Panc1 (cell line): ENCODE data around the gene TBC1D9B. TPM values are rescaled to one million over a fixed set of nuclear protein-coding genes. Genes with fewer than 3 reads are reported as not detected.

Experiments used
- ATAC-seq: fragments of 200-7000 bp; cut with Tn5 transposase; 2 replicates; pipeline ENCODE4 v1.9.1; 2020; ENCODE audit warnings: mild to moderate bottlenecking, moderate library complexity
- BruUV-seq: library from RNA; stranded (reverse); fragments of 400-500 nt; replicated peaks from 2 replicates; lab custom pipeline; 2021; lab: Mats Ljungman, UMichigan
- CTCF ChIA-PET: fragments of 300-600 bp; sonication (Branson Sonifier 250); formaldehyde crosslinking; loops from one replicate; lab custom pipeline; 2022; ENCODE audit warnings: antibody characterized with exemption; lab: Charles Lee
- POLR2A ChIA-PET: fragments of 300-600 bp; sonication (Branson Sonifier 250); formaldehyde crosslinking; loops from one replicate; lab custom pipeline; 2022; ENCODE audit warnings: antibody characterized with exemption; lab: Charles Lee
- DNase-seq: peaks from one replicate; pipeline ENCODE4 v3.0.0-alpha.2; 2010; ENCODE audit warnings: low read depth, low spot score
- H3K27ac ChIP-seq: 2 replicates; pipeline ENCODE4 v1.5.1; 2011; ENCODE audit warnings: mild to moderate bottlenecking, low read length, inconsistent platforms
- H3K27me3 ChIP-seq: fragments of 200-500 bp; sonication (Bioruptor generic); 2 replicates; pipeline ENCODE4 v1.6.0; 2014; ENCODE audit warnings: low read length, inconsistent platforms; ENCODE audit not compliant: control insufficient read depth, insufficient read depth
- H3K36me3 ChIP-seq: fragments of 200-500 bp; sonication (Bioruptor generic); 2 replicates; pipeline ENCODE4 v1.5.1; 2014; ENCODE audit warnings: inconsistent platforms, mild to moderate bottlenecking, low read length, moderate library complexity; ENCODE audit not compliant: control insufficient read depth, insufficient read depth
- H3K4me1 ChIP-seq: 2 replicates; pipeline ENCODE4 v1.5.1; 2011; ENCODE audit warnings: inconsistent platforms, mild to moderate bottlenecking, low read length, moderate library complexity; ENCODE audit not compliant: control insufficient read depth, insufficient read depth
- H3K4me3 ChIP-seq, 2 experiments: 2 replicates each; pipeline ENCODE4 v1.5.1; 2011 to 2012; ENCODE audit warnings: low read depth in 2 of 2, low read length in 2 of 2, mild to moderate bottlenecking in 2 of 2, inconsistent platforms in 1 of 2, moderate library complexity in 1 of 2
- H3K9me3 ChIP-seq: fragments of 200-500 bp; sonication (Bioruptor generic); 2 replicates; pipeline ENCODE4 v1.5.1; 2014; ENCODE audit warnings: low read depth, mild to moderate bottlenecking, inconsistent platforms, low read length, moderate library complexity; ENCODE audit not compliant: control insufficient read depth, insufficient read depth
- CTCF ChIP-seq: fragments of 450-650 bp; IDR thresholded peaks from 2 replicates; pipeline ENCODE4 v1.5.1; 2017; ENCODE audit warnings: mild to moderate bottlenecking
- POLR2AphosphoS5 ChIP-seq: IDR thresholded peaks from 2 replicates; pipeline ENCODE4 v1.6.1; 2012; ENCODE audit warnings: mild to moderate bottlenecking, low read depth, low read length, moderate library complexity
- REST ChIP-seq, 2 experiments: IDR thresholded peaks; 2 replicates each; pipeline ENCODE4 v1.6.1; 2011 to 2012; ENCODE audit warnings: low read depth in 2 of 2, control low read depth in 1 of 2, low read length in 1 of 2, mild to moderate bottlenecking in 1 of 2, moderate library complexity in 1 of 2; ENCODE audit not compliant: insufficient read depth in 1 of 2
- SIN3A ChIP-seq: IDR thresholded peaks from 2 replicates; pipeline ENCODE4 v1.6.1; 2012; ENCODE audit warnings: low read depth, mild to moderate bottlenecking, low read length, moderate library complexity, borderline replicate concordance; ENCODE audit not compliant: insufficient read depth
- TCF7L2 ChIP-seq: IDR thresholded peaks from 2 replicates; pipeline ENCODE4 v1.6.1; 2011; ENCODE audit warnings: mild to moderate bottlenecking, low read depth, low read length, inconsistent platforms
- in situ Hi-C: cut with HindIII; loops from 2 replicates; pipeline ENCODE4 v1.10.0; 2016; ENCODE audit warnings: low sequenced_read_pairs, low pct_unique_long_range_greater_than_20kb
- intact Hi-C: fragments of 100-400 bp; cut with micrococcal nuclease; formaldehyde crosslinking; loops from one replicate; pipeline ENCODE4 v1.10.0; 2022; ENCODE audit not compliant: unreplicated experiment
- total RNA-seq: library from RNA; stranded (reverse); gene quantifications from one replicate; pipeline ENCODE4 v1.2.1, GENCODE V29; 2021; ENCODE audit not compliant: unreplicated experiment

Gene TBC1D9B
- total RNA-seq, 1 experiment from 2014 or later: 131 TPM

DNA sequence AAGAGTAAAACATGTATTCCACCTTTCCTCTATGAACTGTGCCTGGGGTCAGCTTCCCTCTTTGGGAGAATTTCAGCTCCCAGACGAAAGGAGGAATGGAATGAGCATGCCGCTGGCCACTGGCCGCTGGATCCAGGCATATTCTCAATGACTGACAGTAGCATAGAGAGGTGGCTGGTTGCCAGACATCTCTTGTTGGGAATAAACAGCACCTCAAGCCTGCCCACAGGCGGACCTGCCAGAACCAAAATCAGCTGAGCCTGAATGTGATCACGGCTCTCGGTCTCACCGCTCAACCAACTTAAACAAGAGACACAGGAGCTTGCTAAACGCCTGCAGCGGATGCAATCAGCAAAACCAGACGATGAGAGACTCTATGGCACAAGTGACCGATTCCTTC, 20.6 kb downstream of the TBC1D9B start:
- intact Hi-C loops: no loop called here
- no peak for DNase-seq
- peaks cover 14% of the 10 kb centered on the region for H3K36me3 ChIP-seq
- H3K27ac ChIP-seq: no peak overlapping the region
- TF ChIP-seq CTCF (no peak), POLR2AphosphoS5 (no peak), REST (IDR thresholded peaks at IDR 0.05; ENCODE audit: insufficient read depth in 1 of 2, low read depth in 2 of 2, low read length in 1 of 2) (no peak), TCF7L2 (no peak), SIN3A (no peak)
- no TSS peak for BruUV-seq
- no peaks in the 10 kb centered on the region for H3K4me1 ChIP-seq
- in situ Hi-C loops: no loop called here
- peaks cover 18% of the 10 kb centered on the region for H3K9me3 ChIP-seq
- H3K4me3 ChIP-seq: no peak overlapping the region
- POLR2A ChIA-PET: no interaction called here
- ATAC-seq: no peak
- H3K27me3 ChIP-seq: no peaks in the 10 kb centered on the region
- CTCF ChIA-PET: no interaction called here

DNA sequence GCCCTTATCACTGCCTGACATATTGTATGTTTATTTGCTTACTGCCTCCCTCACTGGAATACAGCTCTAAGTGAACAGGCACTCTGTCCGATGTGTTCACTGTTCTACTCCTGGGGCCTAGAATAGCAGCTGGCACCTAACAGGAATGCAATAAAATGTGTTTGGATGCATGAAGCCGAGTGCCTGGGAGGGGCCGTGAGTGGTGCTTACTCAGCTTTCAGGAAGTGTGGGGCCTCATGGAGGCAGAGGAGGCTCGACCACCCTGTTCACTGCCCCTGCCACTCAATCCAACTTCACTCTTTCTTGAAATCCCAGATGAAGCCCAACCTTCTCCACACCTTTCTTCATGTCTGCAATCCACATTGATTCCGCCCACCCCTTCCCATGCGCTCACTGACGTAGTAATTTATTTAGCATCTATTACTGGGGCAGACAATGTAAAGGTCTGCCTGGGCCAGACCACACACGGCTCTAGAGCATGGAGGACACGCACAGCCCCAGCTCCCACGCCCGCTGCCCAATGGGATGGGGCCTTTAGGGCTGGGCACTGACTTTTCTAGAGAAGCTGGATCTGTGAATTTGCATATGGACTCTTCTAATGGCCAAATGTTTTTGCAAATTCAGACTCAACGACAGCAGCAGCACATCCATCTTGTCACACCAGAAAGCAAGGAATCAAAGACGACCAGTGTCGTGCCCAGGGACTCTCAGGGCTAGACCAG, 21.3 kb downstream of the TBC1D9B start:
- BruUV-seq: no TSS peak
- Histone ChIP-seq H3K4me1 (no peaks in the 10 kb centered on the region), H3K36me3 (peaks cover 14% of the 10 kb centered on the region), H3K4me3 (no peak overlapping the region), H3K27me3 (no peaks in the 10 kb centered on the region), H3K27ac (no peak overlapping the region), H3K9me3 (peaks cover 18% of the 10 kb centered on the region)
- TF ChIP-seq POLR2AphosphoS5: no peak
- TF ChIP-seq CTCF: no peak
- TF ChIP-seq TCF7L2: no peak
- no peak for TF ChIP-seq REST (IDR thresholded peaks at IDR 0.05; ENCODE audit: insufficient read depth in 1 of 2, low read depth in 2 of 2, low read length in 1 of 2)
- TF ChIP-seq SIN3A: no peak
- intact Hi-C loops (no loop called here), in situ Hi-C loops (no loop called here)
- DNase-seq (no peak), ATAC-seq (no peak)
- POLR2A ChIA-PET: no interaction called here
- CTCF ChIA-PET: no interaction called here
